IPS DF 6.9 (cell line): Measurements from ENCODE around the gene PGR.
"Not testable (repeated sequence)": the region's sequence is repeated elsewhere in the genome, so short reads cannot be mapped to it uniquely, and the experiment has no call there.

Experiments used
- DNase-seq: peaks from one replicate; pipeline ENCODE4 v3.0.0-alpha.2; 2013; ENCODE audit warnings: low read depth, low spot score
- H3K27ac ChIP-seq: one replicate; pipeline ENCODE4 v1.5.1; 2013; ENCODE audit warnings: low read length, control low read depth
- H3K27me3 ChIP-seq: 2 replicates; pipeline ENCODE4 v1.6.1; 2013; ENCODE audit warnings: mild to moderate bottlenecking, low read length; ENCODE audit not compliant: control insufficient read depth, insufficient read depth
- H3K36me3 ChIP-seq: 2 replicates; pipeline ENCODE4 v1.6.1; 2013; ENCODE audit warnings: low read length; ENCODE audit not compliant: control insufficient read depth, insufficient read depth
- H3K4me1 ChIP-seq: 2 replicates; pipeline ENCODE4 v1.6.1; 2013; ENCODE audit warnings: low read length; ENCODE audit not compliant: control insufficient read depth, insufficient read depth
- H3K4me3 ChIP-seq: 2 replicates; pipeline ENCODE4 v1.5.1; 2013; ENCODE audit warnings: mild to moderate bottlenecking, low read length
- H3K9me3 ChIP-seq: 2 replicates; pipeline ENCODE4 v1.6.1; 2013; ENCODE audit warnings: low read length, inconsistent platforms; ENCODE audit not compliant: control insufficient read depth, insufficient read depth
- WGBS: extraction: QIAGEN DNeasy Blood & Tissue Kit; methylation state at CpG from one replicate; pipeline ENCODE4 v1.1.7; 2013; ENCODE audit warnings: mixed read lengths, missing lambda C conversion rate; ENCODE audit not compliant: insufficient read length, insufficient coverage; 5-methylcytosine and 5-hydroxymethylcytosine counted together

PGR gene

DNA sequence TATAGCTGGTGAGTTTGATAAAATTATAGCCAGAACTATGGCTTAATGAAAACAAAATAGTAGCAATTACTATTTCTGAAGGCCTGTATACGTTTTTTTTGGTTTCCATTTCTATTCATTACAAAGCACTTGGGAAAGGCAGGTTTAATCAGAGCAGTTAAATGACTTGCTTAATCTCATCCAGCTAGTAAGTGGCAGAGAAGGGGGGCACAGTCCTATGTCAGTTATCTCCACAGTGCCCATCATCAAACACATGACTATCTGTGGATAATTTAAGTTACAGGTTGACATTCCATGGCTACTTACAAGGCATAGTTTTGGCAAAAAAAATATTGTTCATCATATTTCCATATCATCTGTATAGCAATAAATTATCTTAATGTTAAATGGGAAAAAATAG lies 93.7 kb downstream of the PGR start:
- H3K36me3 ChIP-seq = no peaks in the 10 kb centered on the region
- H3K27me3 ChIP-seq = no peaks in the 10 kb centered on the region
- H3K27ac ChIP-seq = no peak overlapping the region
- no peaks in the 10 kb centered on the region for H3K4me1 ChIP-seq
- no CpG with 5 or more reads among the region's 1 CpG for WGBS
- H3K4me3 ChIP-seq = no peak overlapping the region
- H3K9me3 ChIP-seq = no peaks in the 10 kb centered on the region
- no peak for DNase-seq

DNA sequence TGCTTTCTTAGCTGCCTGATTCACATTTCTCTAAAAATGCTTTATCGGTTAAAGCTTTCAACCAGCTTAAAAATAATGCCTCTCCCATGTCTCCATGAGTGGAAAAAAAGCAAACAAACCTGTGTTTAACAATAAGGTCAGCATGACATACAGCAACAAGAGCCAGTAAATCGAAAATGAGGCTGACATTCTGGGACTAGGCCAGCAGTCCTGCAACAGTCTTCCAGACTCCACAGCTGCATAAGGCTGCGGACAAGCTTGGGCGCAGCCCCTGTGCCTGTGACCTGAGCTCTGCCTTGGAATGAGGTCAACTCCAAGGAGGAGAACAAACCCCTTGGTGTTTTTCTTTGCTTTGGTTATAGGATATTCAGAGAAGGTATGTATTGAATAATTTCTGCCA lies 95.5 kb downstream of the PGR start:
- WGBS = no CpG with 5 or more reads among the region's 4 CpGs
- H3K27ac ChIP-seq = no peak overlapping the region
- no peaks in the 10 kb centered on the region for H3K27me3 ChIP-seq
- no peaks in the 10 kb centered on the region for H3K36me3 ChIP-seq
- DNase-seq = no peak
- H3K4me1 ChIP-seq = no peaks in the 10 kb centered on the region
- H3K4me3 ChIP-seq = no peak overlapping the region
- H3K9me3 ChIP-seq = no peaks in the 10 kb centered on the region

- Histone ChIP-seq H3K27me3 (no peaks in the 10 kb centered on the region), H3K36me3 (no peaks in the 10 kb centered on the region), H3K9me3 (no peaks in the 10 kb centered on the region), H3K27ac (no peak overlapping the region), H3K4me3 (no peak overlapping the region), H3K4me1 (no peaks in the 10 kb centered on the region)
- no peak for DNase-seq
Measured at GRCh38 chr11:101032991-101033390, 96.6 kb downstream of the PGR start.

DNA sequence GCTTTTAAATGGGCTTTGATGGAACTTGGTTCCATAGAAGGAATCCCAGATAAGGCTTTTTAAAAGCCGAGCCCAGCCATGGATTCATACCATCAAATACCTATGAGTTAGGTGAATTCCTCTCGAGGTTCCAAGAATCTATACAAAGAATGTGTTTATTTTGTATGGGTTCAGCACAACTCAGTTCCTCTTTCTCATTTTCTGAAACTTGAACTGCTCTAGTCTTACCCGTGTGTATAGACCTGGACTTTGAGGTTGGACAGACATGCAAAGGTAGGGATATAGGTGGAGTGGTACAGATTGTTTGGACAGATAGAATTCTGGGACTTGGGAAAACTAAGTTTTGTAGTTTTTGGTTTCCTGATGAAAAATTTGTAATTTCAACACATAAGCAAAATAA lies 97.9 kb downstream of the PGR start:
- H3K4me3 ChIP-seq = no peak overlapping the region
- H3K36me3 ChIP-seq = no peaks in the 10 kb centered on the region
- H3K27me3 ChIP-seq = no peaks in the 10 kb centered on the region
- no peaks in the 10 kb centered on the region for H3K4me1 ChIP-seq
- no CpG with 5 or more reads among the region's 3 CpGs for WGBS
- no peaks in the 10 kb centered on the region for H3K9me3 ChIP-seq
- no peak for DNase-seq
- no peak overlapping the region for H3K27ac ChIP-seq

DNA sequence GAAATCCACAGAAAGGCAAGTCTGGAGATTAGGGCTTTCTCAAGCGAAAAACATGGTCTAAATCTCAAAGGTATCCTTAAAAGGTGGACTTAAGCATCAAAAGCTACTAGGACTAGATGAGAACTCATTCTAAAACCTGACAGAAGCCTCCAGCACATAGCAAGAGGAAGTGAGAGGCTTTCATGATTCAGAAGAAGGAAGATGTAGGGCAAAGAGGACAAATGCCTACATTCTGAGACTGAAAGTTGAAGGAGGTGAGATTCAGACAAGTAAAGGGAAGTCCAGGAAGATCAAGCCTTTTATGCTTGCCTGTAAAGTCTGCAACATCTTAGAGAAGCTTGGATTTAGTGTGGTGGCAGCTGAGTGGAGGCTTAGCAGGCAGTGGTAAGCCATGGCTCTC lies 98.9 kb downstream of the PGR start:
- no peak overlapping the region for H3K27ac ChIP-seq
- H3K9me3 ChIP-seq = no peaks in the 10 kb centered on the region
- H3K27me3 ChIP-seq = no peaks in the 10 kb centered on the region
- WGBS = no CpG with 5 or more reads among the region's 1 CpG
- H3K4me3 ChIP-seq = no peak overlapping the region
- H3K36me3 ChIP-seq = no peaks in the 10 kb centered on the region
- H3K4me1 ChIP-seq = no peaks in the 10 kb centered on the region
- no peak for DNase-seq

DNA sequence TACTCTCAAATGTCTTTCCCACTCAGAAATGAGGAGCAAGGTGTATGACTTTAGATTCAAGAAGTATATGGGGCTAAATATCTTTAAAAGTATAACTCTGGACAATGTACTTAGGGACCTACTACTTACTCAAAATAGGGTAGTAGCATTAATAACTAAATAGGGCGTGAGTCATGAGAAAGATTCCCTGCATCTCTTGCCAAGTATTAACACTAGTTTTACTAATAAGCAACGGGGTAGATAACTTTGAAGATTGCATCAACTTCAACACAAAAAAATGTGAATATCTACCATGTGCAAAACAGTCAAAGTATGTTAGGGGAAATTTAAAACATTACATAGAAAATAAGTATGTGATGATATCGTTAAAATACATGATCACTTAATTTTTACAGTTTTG lies 99.6 kb downstream of the PGR start:
- DNase-seq = no peak
- H3K27ac ChIP-seq = no peak overlapping the region
- H3K9me3 ChIP-seq = no peaks in the 10 kb centered on the region
- WGBS = no CpG with 5 or more reads among the region's 3 CpGs
- no peaks in the 10 kb centered on the region for H3K27me3 ChIP-seq
- no peaks in the 10 kb centered on the region for H3K36me3 ChIP-seq
- H3K4me3 ChIP-seq = no peak overlapping the region
- no peaks in the 10 kb centered on the region for H3K4me1 ChIP-seq

GRCh38 chr11:101028644-101029043 lies 101.0 kb downstream of the PGR start:
- Histone ChIP-seq H3K27me3 (no peaks in the 10 kb centered on the region), H3K4me3 (no peak overlapping the region), H3K4me1 (no peaks in the 10 kb centered on the region), H3K27ac (no peak overlapping the region), H3K36me3 (no peaks in the 10 kb centered on the region), H3K9me3 (no peaks in the 10 kb centered on the region)
- no peak for DNase-seq
- no CpG with 5 or more reads among the region's 1 CpG for WGBS

DNA sequence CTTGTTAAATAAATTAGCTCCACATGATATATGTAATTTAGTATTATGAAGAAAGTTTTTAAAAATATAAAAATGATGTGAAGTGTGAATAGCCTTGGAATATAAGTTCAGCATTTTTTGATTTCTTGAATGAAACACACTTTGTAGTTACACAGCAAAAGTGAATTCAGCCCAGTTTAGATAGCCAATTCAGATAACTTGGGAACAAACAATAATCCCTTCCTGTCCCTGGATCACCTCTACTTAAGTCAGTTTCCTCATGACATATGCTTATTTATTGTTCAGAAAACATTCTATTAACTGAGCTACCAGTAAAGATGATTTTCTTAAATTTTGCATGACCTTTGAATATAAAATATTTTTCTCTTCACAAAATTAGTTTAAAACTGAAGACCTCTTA lies 107.4 kb downstream of the PGR start:
- Histone ChIP-seq H3K27me3 (no peaks in the 10 kb centered on the region), H3K27ac (no peak overlapping the region), H3K4me3 (no peak overlapping the region), H3K4me1 (no peaks in the 10 kb centered on the region), H3K36me3 (no peaks in the 10 kb centered on the region), H3K9me3 (no peaks in the 10 kb centered on the region)
- no peak for DNase-seq

GRCh38 chr11:101019870-101020269 lies 109.7 kb downstream of the PGR start:
- Histone ChIP-seq H3K36me3 (no peaks in the 10 kb centered on the region), H3K4me1 (no peaks in the 10 kb centered on the region), H3K27ac (no peak overlapping the region), H3K4me3 (no peak overlapping the region), H3K27me3 (no peaks in the 10 kb centered on the region), H3K9me3 (no peaks in the 10 kb centered on the region)
- no peak for DNase-seq
- no CpG with 5 or more reads among the region's 1 CpG for WGBS

- H3K9me3 ChIP-seq = no peaks in the 10 kb centered on the region
- no peak overlapping the region for H3K27ac ChIP-seq
- no peaks in the 10 kb centered on the region for H3K36me3 ChIP-seq
- no peak for DNase-seq
- H3K4me3 ChIP-seq = no peak overlapping the region
- H3K27me3 ChIP-seq = no peaks in the 10 kb centered on the region
- 0 out of 2 replicates have a peak, but pooled peaks cover 1% of the 10 kb centered on the region for H3K4me1 ChIP-seq
Measured at GRCh38 chr11:101014600-101015285, 114.9 kb downstream of the PGR start.

- not testable (repeated sequence) for H3K4me3 ChIP-seq, H3K27me3 ChIP-seq, H3K36me3 ChIP-seq, H3K9me3 ChIP-seq, H3K27ac ChIP-seq, DNase-seq, H3K4me1 ChIP-seq
Measured at GRCh38 chr11:101013702-101014101, 115.9 kb downstream of the PGR start.
